ENCODE measurements around the gene SLC25A33.

DNA sequence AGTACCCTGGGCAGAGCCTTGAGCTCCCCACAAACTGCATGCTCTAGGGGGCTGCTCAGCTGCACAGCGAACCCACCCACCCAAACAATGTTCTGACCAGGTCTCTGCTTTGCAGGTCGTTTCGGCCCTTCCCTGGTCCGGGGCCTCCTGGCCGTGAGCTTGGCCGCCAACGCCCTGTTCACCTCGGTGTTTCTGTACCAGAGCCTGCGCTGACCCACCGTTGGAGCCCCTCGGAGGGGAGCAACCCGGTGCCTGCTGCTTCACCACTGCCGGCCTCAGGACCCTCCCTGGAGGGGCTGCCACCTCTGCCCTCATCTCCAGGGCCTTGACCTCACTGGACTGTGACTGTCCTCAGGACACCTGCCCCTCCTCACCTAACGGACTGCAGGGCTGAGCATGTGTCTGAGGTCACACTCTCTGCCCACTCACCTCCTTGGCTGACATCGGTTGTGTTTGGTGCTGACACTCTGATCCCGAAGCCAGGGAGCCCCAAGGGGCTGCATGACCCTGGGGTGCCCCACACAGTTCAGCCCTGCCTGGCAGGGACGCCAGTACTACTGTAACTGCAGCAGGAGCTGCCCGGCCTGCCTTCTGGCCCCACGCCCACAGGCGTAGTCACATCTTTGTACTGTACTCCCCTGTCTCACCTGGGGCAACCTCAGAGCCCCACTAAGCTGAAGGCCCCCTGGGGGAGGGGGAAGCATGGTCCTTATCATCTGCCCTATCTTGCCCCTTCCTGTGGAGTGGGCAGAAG lies 73.8 kb downstream of the SLC25A33 start:
- TF ChIP-seq, protein P1, sequence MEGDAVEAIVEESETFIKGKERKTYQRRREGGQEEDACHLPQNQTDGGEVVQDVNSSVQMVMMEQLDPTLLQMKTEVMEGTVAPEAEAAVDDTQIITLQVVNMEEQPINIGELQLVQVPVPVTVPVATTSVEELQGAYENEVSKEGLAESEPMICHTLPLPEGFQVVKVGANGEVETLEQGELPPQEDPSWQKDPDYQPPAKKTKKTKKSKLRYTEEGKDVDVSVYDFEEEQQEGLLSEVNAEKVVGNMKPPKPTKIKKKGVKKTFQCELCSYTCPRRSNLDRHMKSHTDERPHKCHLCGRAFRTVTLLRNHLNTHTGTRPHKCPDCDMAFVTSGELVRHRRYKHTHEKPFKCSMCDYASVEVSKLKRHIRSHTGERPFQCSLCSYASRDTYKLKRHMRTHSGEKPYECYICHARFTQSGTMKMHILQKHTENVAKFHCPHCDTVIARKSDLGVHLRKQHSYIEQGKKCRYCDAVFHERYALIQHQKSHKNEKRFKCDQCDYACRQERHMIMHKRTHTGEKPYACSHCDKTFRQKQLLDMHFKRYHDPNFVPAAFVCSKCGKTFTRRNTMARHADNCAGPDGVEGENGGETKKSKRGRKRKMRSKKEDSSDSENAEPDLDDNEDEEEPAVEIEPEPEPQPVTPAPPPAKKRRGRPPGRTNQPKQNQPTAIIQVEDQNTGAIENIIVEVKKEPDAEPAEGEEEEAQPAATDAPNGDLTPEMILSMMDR (IDR thresholded peaks at IDR 0.05): no peak
- TF ChIP-seq POLR2AphosphoS5 (IDR thresholded peaks at IDR 0.05; ENCODE audit: insufficient read depth in 1 of 2, low read depth in 1 of 2): no peak
